HEK293T (cell line): Measurements from ENCODE around the gene CACNA1F.

ENCODE experiments used
- ARNT ChIP-seq: fragments of 450-650 bp; IDR thresholded peaks from 2 replicates; pipeline ENCODE4 v1.6.1; 2017; ENCODE audit warnings: mild to moderate bottlenecking
- BHLHE40 ChIP-seq: fragments of 450-650 bp; IDR thresholded peaks from 2 replicates; pipeline ENCODE4 v1.6.1; 2016; ENCODE audit warnings: mild to moderate bottlenecking, moderate library complexity, borderline replicate concordance
- ELF4 ChIP-seq: fragments of 450-650 bp; IDR thresholded peaks from 2 replicates; pipeline ENCODE4 v1.6.1; 2017; ENCODE audit warnings: antibody characterized with exemption
- FOXA1 ChIP-seq: fragments of 450-650 bp; IDR thresholded peaks from 2 replicates; pipeline ENCODE4 v1.6.1; 2016; ENCODE audit warnings: mild to moderate bottlenecking
- HDGF ChIP-seq: fragments of 450-650 bp; IDR thresholded peaks from 2 replicates; pipeline ENCODE4 v1.6.1; 2017; ENCODE audit warnings: antibody characterized with exemption, borderline replicate concordance
- L3MBTL2 ChIP-seq: fragments of 450-650 bp; conservative IDR thresholded peaks from 2 replicates; pipeline ENCODE4 v1.6.1; 2016; ENCODE audit warnings: mild to moderate bottlenecking
- LEF1 ChIP-seq: fragments of 450-650 bp; IDR thresholded peaks from 2 replicates; pipeline ENCODE4 v1.6.1; 2017; ENCODE audit warnings: mild to moderate bottlenecking, borderline replicate concordance
- NFRKB ChIP-seq: fragments of 450-650 bp; IDR thresholded peaks from 2 replicates; pipeline ENCODE4 v1.6.1; 2016; ENCODE audit warnings: mild to moderate bottlenecking, moderate library complexity
- SP1 ChIP-seq: fragments of 450-650 bp; IDR thresholded peaks from 2 replicates; pipeline ENCODE4 v1.6.1; 2017
- SUZ12 ChIP-seq: fragments of 450-650 bp; IDR thresholded peaks from 2 replicates; pipeline ENCODE4 v1.6.1; 2016; ENCODE audit warnings: mild to moderate bottlenecking
- TARDBP ChIP-seq: fragments of 450-650 bp; IDR thresholded peaks from 2 replicates; pipeline ENCODE4 v1.6.1; 2016
- ZNF384 ChIP-seq: fragments of 450-650 bp; IDR thresholded peaks from 2 replicates; pipeline ENCODE4 v1.6.1; 2016
- TF ChIP-seq, protein P1 (sequence below): fragments of 450-650 bp; IDR thresholded peaks from 2 replicates; pipeline ENCODE4 v1.6.1; 2016

DNA sequence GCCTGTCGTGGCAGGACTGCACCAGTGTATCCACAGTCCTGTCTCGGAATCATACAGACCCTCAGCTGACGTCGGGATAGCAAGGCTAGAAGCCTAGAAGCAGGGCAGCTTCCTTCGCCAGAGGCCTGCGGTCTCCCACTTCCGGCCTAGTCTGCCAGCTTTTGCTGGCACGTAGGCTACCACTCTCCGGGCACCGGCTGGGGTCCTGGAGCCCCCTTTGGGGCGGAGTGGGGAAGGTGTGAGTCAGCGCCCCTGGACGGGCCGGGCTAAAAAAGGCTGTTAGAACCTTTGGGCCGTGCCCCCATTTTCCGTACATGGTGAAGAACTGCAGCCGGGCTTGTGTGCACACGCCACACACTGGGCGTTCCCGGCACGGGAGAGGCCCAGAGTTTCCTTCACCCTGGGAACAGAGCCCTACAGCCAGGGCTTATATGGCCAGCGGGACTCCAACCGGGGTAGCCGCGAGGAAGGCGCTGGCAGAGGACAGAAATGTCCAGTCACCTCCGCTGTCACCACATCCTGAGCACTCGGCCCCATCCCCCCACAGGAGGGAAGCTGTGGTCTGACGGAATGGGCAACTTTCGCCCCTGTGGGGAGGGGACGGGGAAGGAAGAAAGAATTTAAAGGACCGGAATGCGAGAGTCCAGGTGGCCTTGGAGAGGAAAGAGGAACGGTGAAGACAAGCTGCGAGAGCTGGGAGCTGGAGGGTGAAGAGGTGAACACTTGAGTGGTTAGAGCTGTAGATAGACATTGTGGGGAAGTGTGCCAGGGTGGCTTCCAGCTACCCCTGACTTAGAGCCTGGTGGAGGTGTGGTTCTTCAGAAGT is 66.0 kb downstream of the CACNA1F start:
- TF ChIP-seq SP1 (no peak), FOXA1 (no peak), BHLHE40 (no peak), ZNF384 (no peak), L3MBTL2 (0 out of 2 replicates have a peak, but pooled peaks have one; percentile 4), TARDBP (no peak), HDGF (no peak), LEF1 (no peak), SUZ12 (no peak), NFRKB (no peak), ARNT (no peak), ELF4 (no peak)
- TF ChIP-seq, protein P1, sequence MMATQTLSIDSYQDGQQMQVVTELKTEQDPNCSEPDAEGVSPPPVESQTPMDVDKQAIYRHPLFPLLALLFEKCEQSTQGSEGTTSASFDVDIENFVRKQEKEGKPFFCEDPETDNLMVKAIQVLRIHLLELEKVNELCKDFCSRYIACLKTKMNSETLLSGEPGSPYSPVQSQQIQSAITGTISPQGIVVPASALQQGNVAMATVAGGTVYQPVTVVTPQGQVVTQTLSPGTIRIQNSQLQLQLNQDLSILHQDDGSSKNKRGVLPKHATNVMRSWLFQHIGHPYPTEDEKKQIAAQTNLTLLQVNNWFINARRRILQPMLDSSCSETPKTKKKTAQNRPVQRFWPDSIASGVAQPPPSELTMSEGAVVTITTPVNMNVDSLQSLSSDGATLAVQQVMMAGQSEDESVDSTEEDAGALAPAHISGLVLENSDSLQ, result no peak
